ENCODE results near the gene VPS25.

DNA sequence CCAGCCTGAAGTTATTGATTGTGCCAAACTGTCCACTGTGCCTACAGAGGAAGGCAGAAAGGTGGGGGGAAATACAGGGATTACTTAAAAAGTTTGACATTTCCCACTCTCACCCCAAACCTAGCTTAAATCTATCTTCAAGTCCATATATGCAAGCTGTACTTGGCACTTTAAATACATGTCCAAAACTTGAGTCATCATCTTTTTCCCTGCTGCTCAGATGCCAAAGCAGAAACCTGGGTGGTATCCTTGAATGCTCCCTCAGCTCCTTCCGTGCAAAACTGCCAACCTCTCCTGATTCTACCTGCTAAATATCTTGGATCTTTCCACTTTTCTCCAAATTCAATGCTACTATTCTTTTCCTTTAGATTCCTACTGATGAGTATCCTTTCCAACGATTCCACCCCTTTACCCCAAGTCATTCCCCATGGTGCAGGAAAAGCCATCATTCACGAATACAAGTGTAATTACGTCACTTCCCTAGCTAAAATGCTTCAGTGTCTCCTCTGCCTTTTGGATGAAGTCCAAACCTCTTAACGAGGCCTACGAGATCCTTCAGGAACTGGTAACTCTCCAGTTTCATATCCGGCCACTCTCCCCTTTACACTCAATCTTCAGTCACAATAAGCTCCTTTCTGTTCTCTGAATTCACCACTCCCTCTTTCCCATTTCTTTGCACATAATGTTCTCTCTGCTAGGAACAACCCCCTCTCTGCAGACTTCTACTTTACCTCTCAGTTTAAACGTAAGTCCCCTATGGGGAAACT, 41.6 kb downstream of the VPS25 start:
- TF ChIP-seq, protein P1, sequence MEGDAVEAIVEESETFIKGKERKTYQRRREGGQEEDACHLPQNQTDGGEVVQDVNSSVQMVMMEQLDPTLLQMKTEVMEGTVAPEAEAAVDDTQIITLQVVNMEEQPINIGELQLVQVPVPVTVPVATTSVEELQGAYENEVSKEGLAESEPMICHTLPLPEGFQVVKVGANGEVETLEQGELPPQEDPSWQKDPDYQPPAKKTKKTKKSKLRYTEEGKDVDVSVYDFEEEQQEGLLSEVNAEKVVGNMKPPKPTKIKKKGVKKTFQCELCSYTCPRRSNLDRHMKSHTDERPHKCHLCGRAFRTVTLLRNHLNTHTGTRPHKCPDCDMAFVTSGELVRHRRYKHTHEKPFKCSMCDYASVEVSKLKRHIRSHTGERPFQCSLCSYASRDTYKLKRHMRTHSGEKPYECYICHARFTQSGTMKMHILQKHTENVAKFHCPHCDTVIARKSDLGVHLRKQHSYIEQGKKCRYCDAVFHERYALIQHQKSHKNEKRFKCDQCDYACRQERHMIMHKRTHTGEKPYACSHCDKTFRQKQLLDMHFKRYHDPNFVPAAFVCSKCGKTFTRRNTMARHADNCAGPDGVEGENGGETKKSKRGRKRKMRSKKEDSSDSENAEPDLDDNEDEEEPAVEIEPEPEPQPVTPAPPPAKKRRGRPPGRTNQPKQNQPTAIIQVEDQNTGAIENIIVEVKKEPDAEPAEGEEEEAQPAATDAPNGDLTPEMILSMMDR (conservative IDR thresholded peaks at IDR 0.05) = no peak
- no peak for TF ChIP-seq EZH2 (IDR thresholded peaks at IDR 0.05; ENCODE audit: low read depth)

Measured in PC-9 (cell line).